HepG2 (cell line): ENCODE results near the gene SNX21. TPM values are rescaled to one million over a fixed set of nuclear protein-coding genes. Genes with fewer than 3 reads are reported as not detected.
A peak's percentile ranks its signal among the peaks of the same experiment; 100 is the strongest.

Source experiments
- ATAC-seq: fragments of 200-7000 bp; cut with Tn5 transposase; 3 replicates; pipeline ENCODE4 v1.9.1; 2020; ENCODE audit warnings: mild to moderate bottlenecking, moderate library complexity
- BruUV-seq: library from RNA; stranded (reverse); fragments of 400-500 nt; replicated peaks from 2 replicates; lab custom pipeline; 2021; lab: Mats Ljungman, UMichigan
- CTCF ChIA-PET: fragments of 300-600 bp; formaldehyde crosslinking; extraction: SDS; loops from one replicate; lab custom pipeline; 2021; ENCODE audit warnings: low total read pairs, inconsistent platforms, low intra/inter-chr PET ratio; lab: Yijun Ruan, JAX
- POLR2A ChIA-PET: fragments of 350-600 bp; sonication (Branson Sonifier 250); formaldehyde crosslinking; loops from one replicate; lab custom pipeline; 2020; ENCODE audit warnings: antibody characterized with exemption, inconsistent platforms; lab: Yijun Ruan, JAX
- DNase-seq: peaks from one replicate; pipeline ENCODE4 v3.0.0-alpha.2; 2015; ENCODE audit warnings: low spot score
- FAIRE-seq: peaks from 3 replicates; lab custom pipeline; 2011; peaks lifted over from hg19 to GRCh38; lab: Jason Lieb, UNC
- H2AFZ ChIP-seq: one replicate; pipeline ENCODE4 v1.6.1; 2011; ENCODE audit warnings: low read length, inconsistent platforms
- H3K27ac ChIP-seq: fragments of 300-600 bp; 3 replicates; pipeline ENCODE4 v1.8.0; 2011; ENCODE audit warnings: mixed run types, mild to moderate bottlenecking, mixed read lengths, low read length, inconsistent platforms; ENCODE audit not compliant: insufficient read depth; ENCODE audit errors: extremely low read length
- H3K27me3 ChIP-seq, 2 experiments: fragments of 200-600 bp in 1 of 2; 2 replicates in 1 of 2; 3 replicates in 1 of 2; pipeline versions ENCODE4 v1.6.0 to v1.8.0; 2011; ENCODE audit warnings: low read length in 2 of 2, mild to moderate bottlenecking in 2 of 2, moderate library complexity in 2 of 2, inconsistent platforms in 1 of 2; ENCODE audit not compliant: insufficient read depth in 2 of 2, control insufficient read depth in 1 of 2
- H3K36me3 ChIP-seq, 2 experiments: fragments of 200-600 bp in 1 of 2; replicated peaks in 1 of 2; 2 replicates in 1 of 2; 3 replicates in 1 of 2; pipeline versions ENCODE4 v1.5.1 to v1.8.0; 2011; ENCODE audit warnings: low read length in 2 of 2, inconsistent platforms in 1 of 2; ENCODE audit not compliant: insufficient read depth in 2 of 2, control insufficient read depth in 1 of 2
- H3K4me1 ChIP-seq: 2 replicates; pipeline ENCODE4 v1.5.1; 2012; ENCODE audit warnings: low read length, inconsistent platforms; ENCODE audit not compliant: insufficient read depth
- H3K4me2 ChIP-seq: 2 replicates; pipeline ENCODE4 v1.6.0; 2011; ENCODE audit warnings: low read depth, low read length, inconsistent platforms
- H3K4me3 ChIP-seq, 3 experiments: fragments of 200-600 bp in 1 of 3; sonication (generic), shearing (Covaris generic) in 1 of 3; replicated peaks in 1 of 3; 2 replicates each; pipeline ENCODE4 v1.5.1; 2011 to 2016; ENCODE audit warnings: low read length in 3 of 3, inconsistent platforms in 2 of 3, low read depth in 2 of 3, mild to moderate bottlenecking in 2 of 3, control low read depth in 1 of 3, mixed read lengths in 1 of 3; ENCODE audit not compliant: insufficient read depth in 1 of 3
- H3K79me2 ChIP-seq: one replicate; pipeline ENCODE4 v1.6.1; 2011; ENCODE audit warnings: low read length, inconsistent platforms; ENCODE audit not compliant: insufficient read depth
- H3K9ac ChIP-seq: 2 replicates; pipeline ENCODE4 v1.6.0; 2011; ENCODE audit warnings: mild to moderate bottlenecking, low read depth, low read length, inconsistent platforms; ENCODE audit not compliant: insufficient read depth
- H3K9me3 ChIP-seq: 2 replicates; pipeline ENCODE4 v1.5.1; 2012; ENCODE audit warnings: mild to moderate bottlenecking, low read length
- H4K20me1 ChIP-seq: 2 replicates; pipeline ENCODE4 v1.6.0; 2011; ENCODE audit warnings: inconsistent platforms, mild to moderate bottlenecking, low read length, moderate library complexity; ENCODE audit not compliant: insufficient read depth
- AGO2 ChIP-seq: fragments of 200-400 bp; formaldehyde crosslinking; optimal IDR thresholded peaks from 2 replicates; pipeline ENCODE3; 2017; ENCODE audit warnings: mild to moderate bottlenecking, low read depth, low read length, moderate library complexity
- ATF7-NPFF ChIP-seq: sonication (generic); formaldehyde crosslinking; IDR thresholded peaks from 2 replicates; pipeline ENCODE4 v1.8.1; 2023; ENCODE audit warnings: mild to moderate bottlenecking, low read depth, missing genetic modification reagents, moderate library complexity
- CCAR2 ChIP-seq: fragments of 200-400 bp; formaldehyde crosslinking; optimal IDR thresholded peaks from 2 replicates; pipeline ENCODE3; 2018; ENCODE audit warnings: low read depth, mild to moderate bottlenecking, low read length, moderate library complexity
- EEA1 ChIP-seq: sonication (generic); formaldehyde crosslinking; IDR thresholded peaks from 2 replicates; pipeline ENCODE4 v1.5.1; 2020; ENCODE audit warnings: mild to moderate bottlenecking, missing genetic modification reagents, borderline replicate concordance
- NFIB ChIP-seq: sonication (generic); formaldehyde crosslinking; IDR thresholded peaks from 2 replicates; pipeline ENCODE4 v1.9.0; 2021; ENCODE audit warnings: missing genetic modification reagents, mild to moderate bottlenecking, borderline replicate concordance
- PHF21A ChIP-seq: sonication (generic); formaldehyde crosslinking; IDR thresholded peaks from 2 replicates; pipeline ENCODE4 v1.5.0; 2020; ENCODE audit warnings: mild to moderate bottlenecking, missing genetic modification reagents
- RBFOX2 ChIP-seq: fragments of 200-400 bp; formaldehyde crosslinking; IDR thresholded peaks from 2 replicates; pipeline ENCODE4 v1.6.1; 2017; ENCODE audit warnings: low read depth, mild to moderate bottlenecking, low read length
- ZC3H13 ChIP-seq: sonication (generic); formaldehyde crosslinking; IDR thresholded peaks from 2 replicates; pipeline ENCODE4 v1.8.1; 2023; ENCODE audit warnings: mild to moderate bottlenecking, missing genetic modification reagents, moderate library complexity
- WGBS: methylation state at CpG from one replicate; pipeline ENCODE4 v1.1.6; 2017; ENCODE audit warnings: low lambda C conversion rate; 5-methylcytosine and 5-hydroxymethylcytosine counted together
- in situ Hi-C: cut with HindIII; loops from 2 replicates; pipeline ENCODE4 v1.10.0; 2017; ENCODE audit warnings: low pct_unique_long_range_greater_than_20kb; ENCODE audit not compliant: extremely low pct_ligation_motif_present
- intact Hi-C: fragments of 100-400 bp; cut with micrococcal nuclease; formaldehyde crosslinking; loops from one replicate; pipeline ENCODE4 v1.10.0; 2022; ENCODE audit not compliant: unreplicated experiment
- polyA plus RNA-seq, 8 experiments: library from polyadenylated mRNA; depleted of rRNA in 3 of 8; stranded (reverse) in 7 of 8; unstranded in 1 of 8; fragments of >200 nt; fragmentation: Illumina TruSeq in 4 of 8; extraction: Trizol in 4 of 8; gene quantifications; 2 replicates each; pipeline versions ENCODE4 v1.2.1 to v1.2.3, GENCODE V29; 2011 to 2016; ENCODE audit warnings: low read depth in 4 of 8, missing spikeins in 1 of 8, mixed read lengths in 1 of 8; ENCODE audit not compliant: insufficient read depth in 1 of 8
- total RNA-seq, 5 experiments: library from RNA; depleted of rRNA; stranded (reverse); fragments of >200 nt; fragmentation: Illumina TruSeq; extraction: Trizol; gene quantifications; 2 replicates each; pipeline ENCODE4 v1.2.3, GENCODE V29; 2016; ENCODE audit warnings: low read depth in 1 of 5
- TF ChIP-seq, protein P1 (sequence below): IDR thresholded peaks from 2 replicates; pipeline ENCODE4 v1.6.1; 2016; ENCODE audit warnings: low read depth, missing genetic modification reagents, missing compliant biosample characterization

The SNX21 gene
- total and polyA plus RNA-seq, 2 of the 13 experiments (the other 11 are each of a cell fraction or from before 2014, with no cell fraction given) = 7.7 to 12.8 TPM

- TF ChIP-seq, protein P1, sequence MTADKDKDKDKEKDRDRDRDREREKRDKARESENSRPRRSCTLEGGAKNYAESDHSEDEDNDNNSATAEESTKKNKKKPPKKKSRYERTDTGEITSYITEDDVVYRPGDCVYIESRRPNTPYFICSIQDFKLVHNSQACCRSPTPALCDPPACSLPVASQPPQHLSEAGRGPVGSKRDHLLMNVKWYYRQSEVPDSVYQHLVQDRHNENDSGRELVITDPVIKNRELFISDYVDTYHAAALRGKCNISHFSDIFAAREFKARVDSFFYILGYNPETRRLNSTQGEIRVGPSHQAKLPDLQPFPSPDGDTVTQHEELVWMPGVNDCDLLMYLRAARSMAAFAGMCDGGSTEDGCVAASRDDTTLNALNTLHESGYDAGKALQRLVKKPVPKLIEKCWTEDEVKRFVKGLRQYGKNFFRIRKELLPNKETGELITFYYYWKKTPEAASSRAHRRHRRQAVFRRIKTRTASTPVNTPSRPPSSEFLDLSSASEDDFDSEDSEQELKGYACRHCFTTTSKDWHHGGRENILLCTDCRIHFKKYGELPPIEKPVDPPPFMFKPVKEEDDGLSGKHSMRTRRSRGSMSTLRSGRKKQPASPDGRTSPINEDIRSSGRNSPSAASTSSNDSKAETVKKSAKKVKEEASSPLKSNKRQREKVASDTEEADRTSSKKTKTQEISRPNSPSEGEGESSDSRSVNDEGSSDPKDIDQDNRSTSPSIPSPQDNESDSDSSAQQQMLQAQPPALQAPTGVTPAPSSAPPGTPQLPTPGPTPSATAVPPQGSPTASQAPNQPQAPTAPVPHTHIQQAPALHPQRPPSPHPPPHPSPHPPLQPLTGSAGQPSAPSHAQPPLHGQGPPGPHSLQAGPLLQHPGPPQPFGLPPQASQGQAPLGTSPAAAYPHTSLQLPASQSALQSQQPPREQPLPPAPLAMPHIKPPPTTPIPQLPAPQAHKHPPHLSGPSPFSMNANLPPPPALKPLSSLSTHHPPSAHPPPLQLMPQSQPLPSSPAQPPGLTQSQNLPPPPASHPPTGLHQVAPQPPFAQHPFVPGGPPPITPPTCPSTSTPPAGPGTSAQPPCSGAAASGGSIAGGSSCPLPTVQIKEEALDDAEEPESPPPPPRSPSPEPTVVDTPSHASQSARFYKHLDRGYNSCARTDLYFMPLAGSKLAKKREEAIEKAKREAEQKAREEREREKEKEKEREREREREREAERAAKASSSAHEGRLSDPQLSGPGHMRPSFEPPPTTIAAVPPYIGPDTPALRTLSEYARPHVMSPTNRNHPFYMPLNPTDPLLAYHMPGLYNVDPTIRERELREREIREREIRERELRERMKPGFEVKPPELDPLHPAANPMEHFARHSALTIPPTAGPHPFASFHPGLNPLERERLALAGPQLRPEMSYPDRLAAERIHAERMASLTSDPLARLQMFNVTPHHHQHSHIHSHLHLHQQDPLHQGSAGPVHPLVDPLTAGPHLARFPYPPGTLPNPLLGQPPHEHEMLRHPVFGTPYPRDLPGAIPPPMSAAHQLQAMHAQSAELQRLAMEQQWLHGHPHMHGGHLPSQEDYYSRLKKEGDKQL = no peak
Measured at GRCh38 chr20:45840700-45841198, 7.2 kb downstream of the SNX21 start (continued).

GRCh38 chr20:45841407-45842129 lies 8.0 kb downstream of the SNX21 start:
- ChIA-PET CTCF (no interaction called here), POLR2A (interaction anchor here (0.6 to 2.0 kb wide), 9 partner anchors 8 to 128 kb away, joined by 3 to 12 read pairs (median 5); partner anchors contain the start of genes ACOT8, SNX21 and ZSWIM3)
- H4K20me1 ChIP-seq = no peaks in the 10 kb centered on the region
- 0 out of 2 replicates have a peak, but pooled peaks have one; percentile 44 for TF ChIP-seq ZC3H13 (CRISPR knock-in tag)
- TF ChIP-seq RBFOX2 = 0 out of 2 replicates have a peak, but pooled peaks have one; percentile 17
- TF ChIP-seq PHF21A (CRISPR knock-in tag) = 0 out of 2 replicates have a peak, but pooled peaks have one; percentile 26
- TF ChIP-seq CCAR2 = no peak
- 0 out of 2 replicates have a peak, but pooled peaks have one; percentile 6 for TF ChIP-seq EEA1 (CRISPR knock-in tag)
- peak; percentile 63 for TF ChIP-seq AGO2
- no peak for TF ChIP-seq ATF7-NPFF (CRISPR knock-in tag)
- 0 out of 2 replicates have a peak, but pooled peaks have one; percentile 23 for TF ChIP-seq NFIB (CRISPR knock-in tag)
- ATAC-seq (no peak; the same call in 1 of the 3 replicates), FAIRE-seq (no peak), DNase-seq (no peak)
- no peak overlapping the region for H3K4me3 ChIP-seq
- WGBS = 97% methylated on average over 10 of the region's 10 CpGs
- no TSS peak for BruUV-seq
- peaks cover 10% of the 10 kb centered on the region for H3K4me1 ChIP-seq
- H3K27ac ChIP-seq = no peak overlapping the region
- H3K9ac ChIP-seq = no peak overlapping the region
- intact Hi-C loops (no loop called here), in situ Hi-C loops (no loop called here)
- no peaks in the 10 kb centered on the region for H3K27me3 ChIP-seq
- no peaks in the 10 kb centered on the region for H3K9me3 ChIP-seq
- no peak overlapping the region for H3K4me2 ChIP-seq
- H2AFZ ChIP-seq = no peak overlapping the region
- peaks cover 18 to 48% of the 10 kb centered on the region in 2 experiments for H3K36me3 ChIP-seq
- no peaks in the 10 kb centered on the region for H3K79me2 ChIP-seq
